GM12865 (cell line): ENCODE measurements around the gene PPP2R5A.

Source experiments
- DNase-seq: peaks from one replicate; pipeline ENCODE4 v3.0.0; 2010; ENCODE audit warnings: low read depth
- H3K4me3 ChIP-seq: 2 replicates; pipeline ENCODE4 v1.5.1; 2011; ENCODE audit warnings: mild to moderate bottlenecking, low read depth, low read length, control low read depth
- TF ChIP-seq, protein P1 (sequence below): IDR thresholded peaks from 2 replicates; pipeline ENCODE4 v1.5.1; 2011; ENCODE audit warnings: low read length, control low read depth, low read depth, inconsistent platforms; ENCODE audit not compliant: insufficient read depth; ENCODE audit errors: missing control alignments

The PPP2R5A gene

DNA sequence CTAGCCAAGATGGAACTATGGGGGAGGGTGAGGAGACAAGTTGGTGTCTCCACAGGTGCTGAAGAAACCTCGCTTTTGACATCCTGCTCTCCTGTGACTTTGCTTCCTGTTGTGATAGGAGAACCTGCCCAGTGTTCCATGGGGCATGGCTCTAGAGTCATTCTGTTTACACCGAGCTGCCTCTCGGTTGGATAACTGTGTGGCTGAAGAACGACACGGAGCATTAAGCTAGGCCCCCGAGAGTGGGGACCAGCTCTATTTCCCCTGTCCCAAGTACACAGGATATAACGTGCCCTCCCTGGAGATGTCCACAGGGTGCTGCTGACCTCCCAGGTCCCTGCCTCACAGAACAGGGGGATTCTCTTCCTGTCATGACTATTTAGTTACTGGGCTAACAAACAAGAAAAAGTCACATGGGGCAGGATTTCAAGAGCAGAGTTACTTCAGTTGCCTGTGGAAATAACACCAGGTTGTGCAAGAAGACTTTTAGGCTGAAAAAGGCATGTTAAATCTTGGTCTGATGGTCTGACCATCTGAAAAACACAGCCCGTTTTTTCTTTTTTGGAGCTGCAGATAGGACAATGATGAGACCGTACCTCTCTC, 29.4 kb upstream of the PPP2R5A start:
- no peak overlapping the region for H3K4me3 ChIP-seq
- DNase-seq = no peak
- TF ChIP-seq, protein P1, sequence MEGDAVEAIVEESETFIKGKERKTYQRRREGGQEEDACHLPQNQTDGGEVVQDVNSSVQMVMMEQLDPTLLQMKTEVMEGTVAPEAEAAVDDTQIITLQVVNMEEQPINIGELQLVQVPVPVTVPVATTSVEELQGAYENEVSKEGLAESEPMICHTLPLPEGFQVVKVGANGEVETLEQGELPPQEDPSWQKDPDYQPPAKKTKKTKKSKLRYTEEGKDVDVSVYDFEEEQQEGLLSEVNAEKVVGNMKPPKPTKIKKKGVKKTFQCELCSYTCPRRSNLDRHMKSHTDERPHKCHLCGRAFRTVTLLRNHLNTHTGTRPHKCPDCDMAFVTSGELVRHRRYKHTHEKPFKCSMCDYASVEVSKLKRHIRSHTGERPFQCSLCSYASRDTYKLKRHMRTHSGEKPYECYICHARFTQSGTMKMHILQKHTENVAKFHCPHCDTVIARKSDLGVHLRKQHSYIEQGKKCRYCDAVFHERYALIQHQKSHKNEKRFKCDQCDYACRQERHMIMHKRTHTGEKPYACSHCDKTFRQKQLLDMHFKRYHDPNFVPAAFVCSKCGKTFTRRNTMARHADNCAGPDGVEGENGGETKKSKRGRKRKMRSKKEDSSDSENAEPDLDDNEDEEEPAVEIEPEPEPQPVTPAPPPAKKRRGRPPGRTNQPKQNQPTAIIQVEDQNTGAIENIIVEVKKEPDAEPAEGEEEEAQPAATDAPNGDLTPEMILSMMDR = no peak

GRCh38 chr1:212256369-212256768, 28.8 kb upstream of the PPP2R5A start:
- DNase-seq = peak; percentile 41
- TF ChIP-seq, protein P1 = no peak
- no peak overlapping the region for H3K4me3 ChIP-seq

DNA sequence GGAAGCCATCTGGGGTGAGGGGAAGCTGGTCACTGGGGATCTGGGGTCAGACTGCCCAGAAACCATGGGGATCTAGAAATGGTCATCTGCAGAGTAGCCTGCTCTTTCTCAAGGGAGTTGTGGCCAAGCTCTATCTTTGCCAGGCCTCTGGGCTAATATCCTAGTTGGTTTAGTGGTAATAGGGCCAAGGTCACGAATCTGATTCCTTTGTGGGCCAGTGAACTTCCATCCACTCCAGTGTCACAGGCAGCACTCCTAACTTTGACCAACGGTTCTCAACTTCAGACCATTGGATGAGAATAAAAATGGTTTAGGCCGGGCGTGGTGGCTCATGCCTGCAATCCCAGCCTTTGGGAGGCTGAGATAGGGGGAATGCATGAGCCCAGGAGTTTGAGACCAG, 28.1 kb upstream of the PPP2R5A start:
- TF ChIP-seq, protein P1 = no peak
- H3K4me3 ChIP-seq = no peak overlapping the region
- DNase-seq = no peak

GRCh38 chr1:212259693-212260480, 25.3 kb upstream of the PPP2R5A start:
- DNase-seq = no peak
- TF ChIP-seq, protein P1 = no peak
- no peak overlapping the region for H3K4me3 ChIP-seq

DNA sequence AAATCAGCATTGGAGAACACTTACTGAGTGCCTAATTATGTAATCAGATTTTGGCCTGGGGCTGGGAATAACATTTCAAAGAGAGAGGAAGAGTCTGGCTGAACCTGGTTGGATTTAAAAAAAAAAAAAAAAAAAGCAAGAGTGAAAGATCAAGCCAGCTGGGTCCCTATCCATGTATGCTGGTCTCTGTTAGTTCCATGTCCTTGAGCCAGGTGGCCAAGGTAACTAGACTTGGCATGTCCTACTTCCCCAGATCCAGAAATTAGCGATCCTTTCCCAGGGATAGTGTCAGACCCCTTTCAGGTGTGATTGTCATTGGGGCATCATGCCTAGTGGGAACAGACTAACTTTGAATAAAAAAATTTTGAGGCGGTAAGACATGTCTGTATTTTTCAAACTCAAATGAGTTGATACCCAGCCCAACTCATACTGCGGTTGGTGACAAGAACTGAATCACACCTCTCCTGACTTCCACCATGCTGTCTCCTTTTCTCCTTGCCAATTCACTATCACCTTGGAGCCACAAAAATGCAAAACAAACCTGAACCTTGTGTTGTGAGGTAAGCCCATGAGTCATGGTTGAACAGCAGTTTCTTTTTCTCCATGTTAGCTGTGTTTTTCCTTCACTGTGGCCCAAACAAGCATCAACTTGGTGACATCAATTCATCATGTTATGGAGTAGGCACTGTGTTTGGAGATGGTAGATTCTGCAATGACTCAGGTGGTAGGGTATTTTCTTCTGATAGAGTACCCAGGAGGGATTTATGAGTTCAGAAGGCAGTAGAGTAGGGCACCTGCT, 24.5 kb upstream of the PPP2R5A start:
- H3K4me3 ChIP-seq = no peak overlapping the region
- DNase-seq = no peak
- TF ChIP-seq, protein P1 = no peak

DNA sequence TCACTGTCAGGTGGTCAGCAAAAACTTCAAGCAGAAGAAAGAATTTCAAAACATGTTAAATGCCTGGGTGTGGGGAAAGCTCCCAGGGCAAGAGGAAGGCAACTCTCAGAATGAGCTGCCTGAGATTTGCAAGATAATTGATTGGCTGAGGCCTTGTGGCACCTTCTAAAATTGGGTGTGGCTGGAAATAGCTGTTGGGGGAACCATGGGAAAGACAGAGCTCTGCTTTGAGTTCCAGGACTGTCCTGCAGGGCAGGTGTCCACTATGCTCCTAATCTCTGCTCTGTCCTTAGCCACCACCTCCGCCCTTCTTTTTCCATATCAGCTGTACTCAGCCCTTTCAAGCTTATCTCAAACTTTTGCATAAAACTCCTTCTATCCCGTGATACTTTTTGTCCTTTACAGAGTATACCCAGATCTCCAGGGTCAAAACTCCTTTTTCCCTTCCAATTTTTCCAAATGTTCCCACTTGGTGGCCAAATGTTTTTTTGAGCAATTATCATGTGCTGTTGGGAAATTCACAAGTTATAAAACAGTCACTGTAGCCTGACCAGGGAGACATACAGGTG, 23.8 kb upstream of the PPP2R5A start:
- TF ChIP-seq, protein P1 = no peak
- DNase-seq = no peak

More for the DNA sequence above, 23.8 kb upstream of the PPP2R5A start:
- no peak overlapping the region for H3K4me3 ChIP-seq
